HepG2 (cell line): ENCODE measurements around the gene ETF1. TPM values are rescaled to one million over a fixed set of nuclear protein-coding genes. Genes with fewer than 3 reads are reported as not detected.
A peak's percentile ranks its signal among the peaks of the same experiment; 100 is the strongest.

Experiments used
- ATAC-seq: fragments of 200-7000 bp; cut with Tn5 transposase; 3 replicates; pipeline ENCODE4 v1.9.1; 2020; ENCODE audit warnings: mild to moderate bottlenecking, moderate library complexity
- BruUV-seq: library from RNA; stranded (reverse); fragments of 400-500 nt; replicated peaks from 2 replicates; lab custom pipeline; 2021; lab: Mats Ljungman, UMichigan
- CTCF ChIA-PET: fragments of 300-600 bp; formaldehyde crosslinking; extraction: SDS; loops from one replicate; lab custom pipeline; 2021; ENCODE audit warnings: low total read pairs, inconsistent platforms, low intra/inter-chr PET ratio; lab: Yijun Ruan, JAX
- POLR2A ChIA-PET: fragments of 350-600 bp; sonication (Branson Sonifier 250); formaldehyde crosslinking; loops from one replicate; lab custom pipeline; 2020; ENCODE audit warnings: antibody characterized with exemption, inconsistent platforms; lab: Yijun Ruan, JAX
- DNase-seq: peaks from one replicate; pipeline ENCODE4 v3.0.0-alpha.2; 2015; ENCODE audit warnings: low spot score
- FAIRE-seq: peaks from 3 replicates; lab custom pipeline; 2011; peaks lifted over from hg19 to GRCh38; lab: Jason Lieb, UNC
- H2AFZ ChIP-seq: one replicate; pipeline ENCODE4 v1.6.1; 2011; ENCODE audit warnings: low read length, inconsistent platforms
- H3K27ac ChIP-seq: fragments of 300-600 bp; 3 replicates; pipeline ENCODE4 v1.8.0; 2011; ENCODE audit warnings: mixed run types, mild to moderate bottlenecking, mixed read lengths, low read length, inconsistent platforms; ENCODE audit not compliant: insufficient read depth; ENCODE audit errors: extremely low read length
- H3K27me3 ChIP-seq, 2 experiments: fragments of 200-600 bp in 1 of 2; 2 replicates in 1 of 2; 3 replicates in 1 of 2; pipeline versions ENCODE4 v1.6.0 to v1.8.0; 2011; ENCODE audit warnings: low read length in 2 of 2, mild to moderate bottlenecking in 2 of 2, moderate library complexity in 2 of 2, inconsistent platforms in 1 of 2; ENCODE audit not compliant: insufficient read depth in 2 of 2, control insufficient read depth in 1 of 2
- H3K36me3 ChIP-seq, 2 experiments: fragments of 200-600 bp in 1 of 2; replicated peaks in 1 of 2; 2 replicates in 1 of 2; 3 replicates in 1 of 2; pipeline versions ENCODE4 v1.5.1 to v1.8.0; 2011; ENCODE audit warnings: low read length in 2 of 2, inconsistent platforms in 1 of 2; ENCODE audit not compliant: insufficient read depth in 2 of 2, control insufficient read depth in 1 of 2
- H3K4me1 ChIP-seq: 2 replicates; pipeline ENCODE4 v1.5.1; 2012; ENCODE audit warnings: low read length, inconsistent platforms; ENCODE audit not compliant: insufficient read depth
- H3K4me2 ChIP-seq: 2 replicates; pipeline ENCODE4 v1.6.0; 2011; ENCODE audit warnings: low read depth, low read length, inconsistent platforms
- H3K4me3 ChIP-seq, 3 experiments: fragments of 200-600 bp in 1 of 3; sonication (generic), shearing (Covaris generic) in 1 of 3; replicated peaks in 1 of 3; 2 replicates each; pipeline ENCODE4 v1.5.1; 2011 to 2016; ENCODE audit warnings: low read length in 3 of 3, inconsistent platforms in 2 of 3, low read depth in 2 of 3, mild to moderate bottlenecking in 2 of 3, control low read depth in 1 of 3, mixed read lengths in 1 of 3; ENCODE audit not compliant: insufficient read depth in 1 of 3
- H3K79me2 ChIP-seq: one replicate; pipeline ENCODE4 v1.6.1; 2011; ENCODE audit warnings: low read length, inconsistent platforms; ENCODE audit not compliant: insufficient read depth
- H3K9ac ChIP-seq: 2 replicates; pipeline ENCODE4 v1.6.0; 2011; ENCODE audit warnings: mild to moderate bottlenecking, low read depth, low read length, inconsistent platforms; ENCODE audit not compliant: insufficient read depth
- H3K9me3 ChIP-seq: 2 replicates; pipeline ENCODE4 v1.5.1; 2012; ENCODE audit warnings: mild to moderate bottlenecking, low read length
- H4K20me1 ChIP-seq: 2 replicates; pipeline ENCODE4 v1.6.0; 2011; ENCODE audit warnings: inconsistent platforms, mild to moderate bottlenecking, low read length, moderate library complexity; ENCODE audit not compliant: insufficient read depth
- BRF2 ChIP-seq: sonication (generic); formaldehyde crosslinking; IDR thresholded peaks from 2 replicates; pipeline ENCODE4 v1.8.1; 2022; ENCODE audit warnings: mild to moderate bottlenecking, missing genetic modification reagents
- ELF3 ChIP-seq: IDR thresholded peaks from 2 replicates; pipeline ENCODE4 v1.6.1; 2016; ENCODE audit warnings: missing genetic modification reagents, missing compliant biosample characterization
- GATA4 ChIP-seq: sonication (generic); IDR thresholded peaks from 2 replicates; pipeline ENCODE4 v1.6.1; 2016; ENCODE audit warnings: antibody characterized with exemption, low read depth, borderline replicate concordance
- HMG20A ChIP-seq: IDR thresholded peaks from 2 replicates; pipeline ENCODE4 v1.6.1; 2016; ENCODE audit warnings: borderline replicate concordance
- KDM1A ChIP-seq: IDR thresholded peaks from 2 replicates; pipeline ENCODE4 v1.6.1; 2016; ENCODE audit warnings: missing compliant biosample characterization
- PCBP2 ChIP-seq: fragments of 200-400 bp; formaldehyde crosslinking; optimal IDR thresholded peaks from 2 replicates; pipeline ENCODE3; 2018; ENCODE audit warnings: low read length, low read depth; ENCODE audit not compliant: poor library complexity, severe bottlenecking
- PRMT3 ChIP-seq: sonication (generic); formaldehyde crosslinking; IDR thresholded peaks from 2 replicates; pipeline ENCODE4 v1.8.1; 2022; ENCODE audit warnings: low read depth, mild to moderate bottlenecking, moderate library complexity, missing genetic modification reagents, borderline replicate concordance
- REL ChIP-seq: sonication (generic); formaldehyde crosslinking; conservative IDR thresholded peaks from 2 replicates; pipeline ENCODE4 v1.8.0; 2022; ENCODE audit warnings: mild to moderate bottlenecking, missing genetic modification reagents, moderate library complexity
- STAG1 ChIP-seq: sonication (generic); formaldehyde crosslinking; IDR thresholded peaks from 2 replicates; pipeline ENCODE4 v1.4.0; 2020; ENCODE audit warnings: missing genetic modification reagents
- TBX2 ChIP-seq: sonication (generic); formaldehyde crosslinking; IDR thresholded peaks from 2 replicates; pipeline ENCODE4 v1.5.0; 2020; ENCODE audit warnings: missing genetic modification reagents, mild to moderate bottlenecking, borderline replicate concordance
- ZBTB20 ChIP-seq: sonication (generic); formaldehyde crosslinking; IDR thresholded peaks from 2 replicates; pipeline ENCODE4 v1.8.1; 2023; ENCODE audit warnings: missing genetic modification reagents, low read depth, mild to moderate bottlenecking, borderline replicate concordance
- ZNF101 ChIP-seq: sonication (generic); formaldehyde crosslinking; IDR thresholded peaks from 2 replicates; pipeline ENCODE4 v1.4.0; 2020; ENCODE audit warnings: mild to moderate bottlenecking, low read depth, missing genetic modification reagents, borderline replicate concordance
- ZNF18 ChIP-seq: sonication (generic); formaldehyde crosslinking; IDR thresholded peaks from 2 replicates; pipeline ENCODE4 v1.8.0; 2022; ENCODE audit warnings: mild to moderate bottlenecking, missing genetic modification reagents; ENCODE audit not compliant: insufficient replicate concordance
- ZNF224 ChIP-seq: sonication (generic); formaldehyde crosslinking; IDR thresholded peaks from 2 replicates; pipeline ENCODE4 v1.5.0; 2020; ENCODE audit warnings: mild to moderate bottlenecking, missing genetic modification reagents
- ZNF337 ChIP-seq: sonication (generic); formaldehyde crosslinking; IDR thresholded peaks from 2 replicates; pipeline ENCODE4 v1.5.1; 2020; ENCODE audit warnings: missing genetic modification reagents, low read depth, mild to moderate bottlenecking, borderline replicate concordance
- ZNF343 ChIP-seq: sonication (generic); formaldehyde crosslinking; IDR thresholded peaks from 2 replicates; pipeline ENCODE4 v1.4.0; 2020; ENCODE audit warnings: mild to moderate bottlenecking, missing genetic modification reagents
- ZNF768 ChIP-seq: sonication (generic); formaldehyde crosslinking; IDR thresholded peaks from 2 replicates; pipeline ENCODE4 v1.4.0; 2020; ENCODE audit warnings: missing genetic modification reagents
- ZNF775 ChIP-seq: sonication (generic); formaldehyde crosslinking; IDR thresholded peaks from 2 replicates; pipeline ENCODE4 v1.4.0; 2020; ENCODE audit warnings: missing genetic modification reagents, mild to moderate bottlenecking, moderate library complexity, borderline replicate concordance
- ZNF891 ChIP-seq: sonication (generic); formaldehyde crosslinking; IDR thresholded peaks from 2 replicates; pipeline ENCODE4 v1.5.0; 2020; ENCODE audit warnings: mild to moderate bottlenecking, missing genetic modification reagents
- WGBS: methylation state at CpG from one replicate; pipeline ENCODE4 v1.1.6; 2017; ENCODE audit warnings: low lambda C conversion rate; 5-methylcytosine and 5-hydroxymethylcytosine counted together
- in situ Hi-C: cut with HindIII; loops from 2 replicates; pipeline ENCODE4 v1.10.0; 2017; ENCODE audit warnings: low pct_unique_long_range_greater_than_20kb; ENCODE audit not compliant: extremely low pct_ligation_motif_present
- intact Hi-C: fragments of 100-400 bp; cut with micrococcal nuclease; formaldehyde crosslinking; loops from one replicate; pipeline ENCODE4 v1.10.0; 2022; ENCODE audit not compliant: unreplicated experiment
- polyA plus RNA-seq, 8 experiments: library from polyadenylated mRNA; depleted of rRNA in 3 of 8; stranded (reverse) in 7 of 8; unstranded in 1 of 8; fragments of >200 nt; fragmentation: Illumina TruSeq in 4 of 8; extraction: Trizol in 4 of 8; gene quantifications; 2 replicates each; pipeline versions ENCODE4 v1.2.1 to v1.2.3, GENCODE V29; 2011 to 2016; ENCODE audit warnings: low read depth in 4 of 8, missing spikeins in 1 of 8, mixed read lengths in 1 of 8; ENCODE audit not compliant: insufficient read depth in 1 of 8
- total RNA-seq, 5 experiments: library from RNA; depleted of rRNA; stranded (reverse); fragments of >200 nt; fragmentation: Illumina TruSeq; extraction: Trizol; gene quantifications; 2 replicates each; pipeline ENCODE4 v1.2.3, GENCODE V29; 2016; ENCODE audit warnings: low read depth in 1 of 5

Gene ETF1
- total and polyA plus RNA-seq, 2 of the 13 experiments (the other 11 are each of a cell fraction or from before 2014, with no cell fraction given): 52.1 to 184 TPM

DNA sequence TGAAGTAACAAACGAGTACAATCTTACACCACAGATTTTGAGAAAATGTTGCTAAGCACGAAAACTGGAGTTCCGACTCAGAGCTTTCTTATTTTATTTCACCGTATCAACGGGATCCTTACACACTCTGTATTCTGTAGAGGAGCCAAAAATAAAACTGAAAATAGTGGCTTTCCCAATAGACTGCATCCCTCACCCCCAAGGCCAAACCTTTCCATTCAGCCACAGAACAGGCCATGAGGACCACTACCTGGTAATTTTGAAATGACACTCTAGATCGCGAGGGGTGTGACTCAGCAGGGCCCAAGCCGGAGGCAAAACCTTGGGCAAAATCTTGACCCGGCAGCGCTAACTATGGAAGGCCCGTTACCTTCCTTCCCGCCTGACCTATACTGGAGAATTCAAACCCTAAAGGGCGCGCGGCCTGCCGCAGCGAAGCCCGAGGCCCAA is 31.7 kb upstream of the ETF1 start:
- Histone ChIP-seq H3K9ac (peak overlapping the region; percentile 99), H3K4me1 (peaks cover 62% of the 10 kb centered on the region), H3K36me3 (peaks cover 20 to 36% of the 10 kb centered on the region in 2 experiments), H3K27ac (peak overlapping the region; percentile 98), H3K4me2 (peak overlapping the region; percentile 80), H2AFZ (no peak overlapping the region), H3K79me2 (peaks cover 49% of the 10 kb centered on the region), H3K4me3 (peak overlapping the region; percentile 85 to 97 (median 87)), H3K9me3 (no peaks in the 10 kb centered on the region), H3K27me3 (no peaks in the 10 kb centered on the region; a peak in 1 of 5 replicates), H4K20me1 (no peaks in the 10 kb centered on the region)
- ATAC-seq (no peak), FAIRE-seq (no peak), DNase-seq (no peak)
- ChIA-PET CTCF (no interaction called here), POLR2A (interaction anchor here (0.9 to 2.1 kb wide), 18 partner anchors 9 to 767 kb away, joined by 3 to 22 read pairs (median 5); partner anchors contain the start of genes ETF1, FAM53C, MATR3 and SIL1)
- BruUV-seq: no TSS peak
- WGBS: 1% methylated on average over 8 of the region's 18 CpGs
- intact Hi-C loops (loop anchor here (10.0 kb wide), 1 partner anchor 180 kb away; the partner anchor contains the start of gene CTNNA1), in situ Hi-C loops (no loop called here)
- TF ChIP-seq ZNF768 (no peak), KDM1A (CRISPR knock-in tag) (no peak), ZBTB20 (CRISPR knock-in tag) (no peak), ZNF343 (CRISPR knock-in tag) (no peak), ZNF775 (0 out of 2 replicates have a peak, but pooled peaks have one; percentile 8), STAG1 (0 out of 2 replicates have a peak, but pooled peaks have one; percentile 1), PCBP2 (no peak), PRMT3 (0 out of 2 replicates have a peak, but pooled peaks have one; percentile 52), ZNF224 (CRISPR knock-in tag) (0 out of 2 replicates have a peak, but pooled peaks have one; percentile 41), ZNF101 (CRISPR knock-in tag) (0 out of 2 replicates have a peak, but pooled peaks have one; percentile 3), ZNF18 (CRISPR knock-in tag) (peak; percentile 81), TBX2 (CRISPR knock-in tag) (no peak), REL (CRISPR knock-in tag) (no peak), ZNF891 (CRISPR knock-in tag) (no peak), ELF3 (CRISPR knock-in tag) (0 out of 2 replicates have a peak, but pooled peaks have one; percentile 7), ZNF337 (CRISPR knock-in tag) (0 out of 2 replicates have a peak, but pooled peaks have one; percentile 8), BRF2 (CRISPR knock-in tag) (0 out of 2 replicates have a peak, but pooled peaks have one; percentile 3), GATA4 (no peak), HMG20A (CRISPR knock-in tag) (no peak)
